Endothelial cell of umbilical vein (primary cell): ENCODE results near the gene TENT5C. TPM values are rescaled to one million over a fixed set of nuclear protein-coding genes. Genes with fewer than 3 reads are reported as not detected.

Experiments used
- BruUV-seq: library from RNA; stranded (reverse); fragments of 400-500 nt; replicated peaks from 2 replicates; lab custom pipeline; 2021; lab: Mats Ljungman, UMichigan
- CTCF ChIA-PET: fragments of 300-600, 350-600 bp; sonication (Branson Sonifier 250); formaldehyde crosslinking; loops from one replicate; lab custom pipeline; 2021; ENCODE audit warnings: antibody characterized with exemption, inconsistent platforms; lab: Charles Lee
- POLR2A ChIA-PET: fragments of 300-600, 350-600 bp; sonication (Branson Sonifier 250); formaldehyde crosslinking; loops from one replicate; lab custom pipeline; 2021; ENCODE audit warnings: antibody characterized with exemption, inconsistent platforms; lab: Charles Lee
- DNase-seq: peaks from one replicate; pipeline ENCODE4 v3.0.0-alpha.2; 2011; ENCODE audit warnings: low read depth, low spot score
- FAIRE-seq: peaks from 2 replicates; lab custom pipeline; 2011; peaks lifted over from hg19 to GRCh38; lab: Jason Lieb, UNC
- H2AFZ ChIP-seq: 2 replicates; pipeline ENCODE4 v1.6.0; 2012; ENCODE audit warnings: low read depth, low read length, control low read depth, inconsistent platforms
- H3K27ac ChIP-seq: 2 replicates; pipeline ENCODE4 v1.5.1; 2011; ENCODE audit warnings: low read depth, mild to moderate bottlenecking, control low read depth, low read length, moderate library complexity; ENCODE audit not compliant: insufficient read depth
- H3K27me3 ChIP-seq, 2 experiments: 2 replicates each; pipeline versions ENCODE4 v1.6.0 to v1.6.1; 2011; ENCODE audit warnings: low read length in 2 of 2, mixed read lengths in 1 of 2; ENCODE audit not compliant: control insufficient read depth in 2 of 2, insufficient read depth in 2 of 2
- H3K36me3 ChIP-seq, 2 experiments: 2 replicates in 1 of 2; 3 replicates in 1 of 2; pipeline ENCODE4 v1.5.1; 2011; ENCODE audit warnings: low read length in 2 of 2, mild to moderate bottlenecking in 1 of 2, moderate library complexity in 1 of 2; ENCODE audit not compliant: control insufficient read depth in 2 of 2, insufficient read depth in 2 of 2; ENCODE audit errors: extremely low read depth in 1 of 2
- H3K4me1 ChIP-seq: 3 replicates; pipeline ENCODE4 v1.5.1; 2011; ENCODE audit warnings: mild to moderate bottlenecking, low read length; ENCODE audit not compliant: control insufficient read depth, insufficient read depth; ENCODE audit errors: extremely low read depth
- H3K4me2 ChIP-seq: 2 replicates; pipeline ENCODE4 v1.6.1; 2011; ENCODE audit warnings: low read length, control low read depth, mixed read lengths; ENCODE audit not compliant: insufficient read depth
- H3K4me3 ChIP-seq, 3 experiments: fragments of 200-600 bp in 1 of 3; sonication (generic), shearing (Covaris generic) in 1 of 3; replicated peaks in 1 of 3; 2 replicates each; pipeline ENCODE4 v1.5.1; 2011 to 2016; ENCODE audit warnings: control low read depth in 3 of 3, low read length in 3 of 3, mild to moderate bottlenecking in 2 of 3, inconsistent platforms in 1 of 3, low read depth in 1 of 3, moderate library complexity in 1 of 3; ENCODE audit not compliant: insufficient read depth in 1 of 3
- H3K79me2 ChIP-seq: 2 replicates; pipeline ENCODE4 v1.6.0; 2012; ENCODE audit warnings: low read length, inconsistent platforms; ENCODE audit not compliant: control insufficient read depth, insufficient read depth
- H3K9ac ChIP-seq: replicated peaks from 2 replicates; pipeline ENCODE3; 2011; ENCODE audit warnings: low read length, control low read depth; ENCODE audit not compliant: insufficient read depth; ENCODE audit errors: extremely low read depth
- H3K9me1 ChIP-seq: replicated peaks from 3 replicates; pipeline ENCODE4 v1.6.0; 2011; ENCODE audit warnings: mild to moderate bottlenecking, low read length; ENCODE audit not compliant: control insufficient read depth, insufficient read depth; ENCODE audit errors: extremely low read depth
- H3K9me3 ChIP-seq: replicated peaks from 2 replicates; pipeline ENCODE4 v1.5.1; 2012; ENCODE audit warnings: low read length, inconsistent platforms; ENCODE audit not compliant: control insufficient read depth, insufficient read depth
- H4K20me1 ChIP-seq: replicated peaks from 2 replicates; pipeline ENCODE3; 2011; ENCODE audit warnings: mild to moderate bottlenecking, low read length; ENCODE audit not compliant: control insufficient read depth, insufficient read depth; ENCODE audit errors: extremely low read depth
- EZH2 ChIP-seq: IDR thresholded peaks from 2 replicates; pipeline ENCODE4 v1.6.1; 2012; ENCODE audit warnings: borderline replicate concordance, low read depth, mild to moderate bottlenecking, moderate library complexity, low read length, inconsistent platforms; ENCODE audit not compliant: severe bottlenecking
- FOS ChIP-seq: IDR thresholded peaks from 2 replicates; pipeline ENCODE4 v1.6.1; 2011; ENCODE audit warnings: mild to moderate bottlenecking, low read length, moderate library complexity, borderline replicate concordance; ENCODE audit not compliant: insufficient read depth
- GATA2 ChIP-seq: IDR thresholded peaks from 2 replicates; pipeline ENCODE4 v1.7.0; 2011; ENCODE audit warnings: low read depth, mild to moderate bottlenecking, moderate library complexity, mixed read lengths, low read length; ENCODE audit not compliant: insufficient read length, insufficient read depth
- JUN ChIP-seq: IDR thresholded peaks from 2 replicates; pipeline ENCODE4 v1.6.1; 2011; ENCODE audit warnings: borderline replicate concordance, low read depth; ENCODE audit not compliant: insufficient read length, insufficient read depth
- MAX ChIP-seq: IDR thresholded peaks from 2 replicates; pipeline ENCODE4 v1.6.1; 2011; ENCODE audit not compliant: insufficient read depth, insufficient read length
- MYC ChIP-seq: IDR thresholded peaks from one replicate; pipeline ENCODE4 v1.6.1; 2011; ENCODE audit warnings: mild to moderate bottlenecking, low read depth, low read length
- POLR2A ChIP-seq: IDR thresholded peaks from 2 replicates; pipeline ENCODE4 v1.6.1; 2012; ENCODE audit warnings: low read depth, mild to moderate bottlenecking, control low read depth, low read length
- POLR2AphosphoS5 ChIP-seq: IDR thresholded peaks from 2 replicates; pipeline ENCODE4 v1.6.1; 2012; ENCODE audit warnings: low read depth, mild to moderate bottlenecking, control low read depth, low read length, moderate library complexity; ENCODE audit not compliant: insufficient read depth
- dilution Hi-C: fragments of 300-500 bp; cut with MboI; formaldehyde crosslinking; loops from one replicate; pipeline ENCODE4 v1.15.0; 2019; ENCODE audit warnings: low sequenced_read_pairs; ENCODE audit not compliant: extremely low pct_ligation_motif_present
- intact Hi-C: fragments of 100-400 bp; cut with micrococcal nuclease; formaldehyde crosslinking; loops from one replicate; pipeline ENCODE4 v1.10.0; 2022
- polyA plus RNA-seq, 4 experiments: library from polyadenylated mRNA; depleted of rRNA in 3 of 4; stranded (reverse) in 3 of 4; unstranded in 1 of 4; fragments of >200 nt; gene quantifications; 2 replicates each; pipeline versions ENCODE4 v1.2.1 to v1.2.3, GENCODE V29; 2011 to 2012; ENCODE audit warnings: missing spikeins in 1 of 4
- total RNA-seq: library from RNA; stranded (reverse); gene quantifications from 2 replicates; pipeline ENCODE4 v1.2.3, GENCODE V29; 2021
- TF ChIP-seq, protein P1 (sequence below), 2 donors: IDR thresholded peaks; 1 replicate in 1 of 2; 2 replicates in 1 of 2; pipeline ENCODE4 v1.5.1; 2011; ENCODE audit warnings: low read length in 2 of 2, mild to moderate bottlenecking in 2 of 2, moderate library complexity in 2 of 2, control low read depth in 1 of 2, inconsistent platforms in 1 of 2, low read depth in 1 of 2; ENCODE audit not compliant: insufficient read depth in 1 of 2; ENCODE audit errors: extremely low read depth in 1 of 2

Gene TENT5C
- total and polyA plus RNA-seq, 2 donors (not counting 3 experiments of a cell fraction or from before 2014, with no cell fraction given), result 0.06 to 0.22 TPM

DNA sequence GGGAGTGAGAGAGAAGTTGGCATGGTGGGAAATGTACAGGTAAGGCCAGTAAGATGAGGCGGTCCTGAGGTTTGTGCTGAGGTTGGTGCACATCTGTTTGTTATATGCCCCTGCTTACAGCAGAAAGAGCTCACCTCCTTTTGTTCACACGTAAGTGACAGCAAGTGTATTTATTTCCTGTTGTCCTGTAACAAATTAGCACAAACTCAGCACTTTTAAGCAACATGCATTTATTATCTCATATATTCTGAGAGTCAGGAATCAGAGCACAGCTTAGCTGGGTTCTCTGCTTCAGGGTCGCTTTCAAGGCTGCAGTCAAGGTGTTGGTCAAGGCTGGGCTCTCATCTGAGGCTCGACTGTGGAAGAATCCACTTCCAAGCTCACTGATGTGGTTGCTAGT, 45.8 kb downstream of the TENT5C start:
- POLR2A ChIA-PET, result no interaction called here
- peaks cover 1 to 4% of the 10 kb centered on the region in 2 experiments for H3K27me3 ChIP-seq
- intact Hi-C loops, result no loop called here

More for the DNA sequence above, 45.8 kb downstream of the TENT5C start:
- BruUV-seq, result no TSS peak
- dilution Hi-C loops, result no loop called here
- Histone ChIP-seq H3K79me2 (no peaks in the 10 kb centered on the region), H3K4me1 (peaks cover 14% of the 10 kb centered on the region), H4K20me1 (no peaks in the 10 kb centered on the region), H3K27ac (no peak overlapping the region), H3K9ac (no peak overlapping the region), H3K4me3 (no peak overlapping the region), H3K4me2 (no peak overlapping the region), H2AFZ (no peak overlapping the region), H3K36me3 (no peaks in the 10 kb centered on the region), H3K9me3 (no peaks in the 10 kb centered on the region), H3K9me1 (no peaks in the 10 kb centered on the region)
- CTCF ChIA-PET, result interaction anchor here (1.1 kb wide), 2 partner anchors 24 to 102 kb away, joined by 3 read pairs; no protein-coding TSS in a partner anchor
- DNase-seq, result no peak
- TF ChIP-seq GATA2, result no peak
- no peak for TF ChIP-seq FOS
- no peak for TF ChIP-seq POLR2A
- TF ChIP-seq MYC, result no peak
- no peak for TF ChIP-seq EZH2
- no peak for TF ChIP-seq POLR2AphosphoS5
- TF ChIP-seq MAX, result no peak
- no peak for TF ChIP-seq JUN
- TF ChIP-seq, protein P1, sequence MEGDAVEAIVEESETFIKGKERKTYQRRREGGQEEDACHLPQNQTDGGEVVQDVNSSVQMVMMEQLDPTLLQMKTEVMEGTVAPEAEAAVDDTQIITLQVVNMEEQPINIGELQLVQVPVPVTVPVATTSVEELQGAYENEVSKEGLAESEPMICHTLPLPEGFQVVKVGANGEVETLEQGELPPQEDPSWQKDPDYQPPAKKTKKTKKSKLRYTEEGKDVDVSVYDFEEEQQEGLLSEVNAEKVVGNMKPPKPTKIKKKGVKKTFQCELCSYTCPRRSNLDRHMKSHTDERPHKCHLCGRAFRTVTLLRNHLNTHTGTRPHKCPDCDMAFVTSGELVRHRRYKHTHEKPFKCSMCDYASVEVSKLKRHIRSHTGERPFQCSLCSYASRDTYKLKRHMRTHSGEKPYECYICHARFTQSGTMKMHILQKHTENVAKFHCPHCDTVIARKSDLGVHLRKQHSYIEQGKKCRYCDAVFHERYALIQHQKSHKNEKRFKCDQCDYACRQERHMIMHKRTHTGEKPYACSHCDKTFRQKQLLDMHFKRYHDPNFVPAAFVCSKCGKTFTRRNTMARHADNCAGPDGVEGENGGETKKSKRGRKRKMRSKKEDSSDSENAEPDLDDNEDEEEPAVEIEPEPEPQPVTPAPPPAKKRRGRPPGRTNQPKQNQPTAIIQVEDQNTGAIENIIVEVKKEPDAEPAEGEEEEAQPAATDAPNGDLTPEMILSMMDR (IDR thresholded peaks at IDR 0.05; ENCODE audit: extremely low read depth in 1 of 2, insufficient read depth in 1 of 2, low read depth in 1 of 2, low read length in 2 of 2), result no peak
- no peak for FAIRE-seq
